ENCODE data around the gene DPH7.
"Not testable (repeated sequence)": the region's sequence is repeated elsewhere in the genome, so short reads cannot be mapped to it uniquely, and the experiment has no call there.

The DPH7 gene

DNA sequence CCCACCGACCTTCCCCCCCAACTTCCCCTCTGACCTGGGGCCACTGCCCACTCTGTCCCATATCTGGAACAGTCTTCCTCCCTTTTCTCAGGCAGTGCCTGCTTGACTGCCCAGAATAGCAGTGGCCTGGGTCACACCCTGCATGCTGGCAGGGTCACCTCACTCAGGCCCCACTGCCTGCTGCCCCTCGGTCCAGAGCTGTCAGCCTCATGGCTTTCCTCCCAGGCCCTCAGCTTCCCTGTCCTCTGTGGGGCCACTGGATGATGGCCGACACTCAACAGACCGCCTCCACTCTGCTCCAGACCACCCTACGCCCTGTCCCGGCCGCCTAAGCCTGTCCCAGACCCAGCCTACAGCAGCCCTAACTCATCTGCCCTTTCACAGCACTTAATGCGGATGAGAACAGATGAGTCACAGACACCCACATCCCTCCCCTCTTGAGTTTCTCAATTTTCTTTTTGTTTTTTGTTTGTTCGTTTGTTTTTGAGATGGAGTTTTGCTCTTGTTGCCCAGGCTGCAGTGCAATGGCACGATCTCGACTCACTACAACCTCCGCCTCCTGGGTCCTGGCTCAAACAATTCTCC is 34.5 kb downstream of the DPH7 start:
- DNase-seq = no peak

GRCh38 chr9:137543237-137543963 is 35.3 kb downstream of the DPH7 start:
- DNase-seq = no peak

DNA sequence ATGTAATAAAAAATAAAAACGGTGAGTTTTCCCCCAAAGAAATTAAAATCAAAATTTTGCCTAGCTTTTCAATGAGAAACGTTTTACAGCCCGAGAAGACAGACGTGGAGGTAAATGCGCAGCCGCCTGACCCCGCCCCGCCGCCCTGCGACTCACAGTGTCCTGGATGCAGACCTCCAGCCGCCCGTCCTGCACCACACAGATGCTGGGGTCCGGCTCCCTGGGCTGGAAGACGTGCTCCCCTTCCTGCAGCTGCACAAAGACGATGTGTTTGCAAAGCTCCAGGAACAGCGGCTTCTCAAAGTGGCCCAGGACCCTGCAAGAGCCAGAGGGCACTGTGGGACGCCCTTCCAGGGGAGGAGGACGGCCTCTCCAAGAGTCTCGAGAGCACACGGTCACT is 36.2 kb downstream of the DPH7 start:
- DNase-seq = no peak

DNA sequence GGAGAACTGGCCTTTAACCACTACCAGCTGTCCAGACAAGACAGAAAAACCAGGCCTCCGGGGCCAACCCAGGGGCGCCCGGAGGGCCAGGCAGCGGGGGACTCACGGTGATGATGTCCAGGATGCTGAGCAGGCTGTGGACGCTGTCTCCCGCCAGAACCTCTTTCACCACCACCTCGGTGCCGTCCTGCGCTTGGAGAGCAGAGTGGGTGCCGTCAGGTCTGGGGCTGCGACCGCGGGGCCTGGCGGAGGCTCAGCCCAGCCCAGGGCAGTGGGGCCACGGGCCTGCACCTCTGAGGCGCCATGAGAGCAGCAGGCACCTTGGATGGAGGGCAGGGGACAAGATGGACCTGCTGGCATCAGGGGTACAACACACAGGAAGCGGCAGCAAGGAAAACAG is 38.2 kb downstream of the DPH7 start:
- no peak for DNase-seq

DNA sequence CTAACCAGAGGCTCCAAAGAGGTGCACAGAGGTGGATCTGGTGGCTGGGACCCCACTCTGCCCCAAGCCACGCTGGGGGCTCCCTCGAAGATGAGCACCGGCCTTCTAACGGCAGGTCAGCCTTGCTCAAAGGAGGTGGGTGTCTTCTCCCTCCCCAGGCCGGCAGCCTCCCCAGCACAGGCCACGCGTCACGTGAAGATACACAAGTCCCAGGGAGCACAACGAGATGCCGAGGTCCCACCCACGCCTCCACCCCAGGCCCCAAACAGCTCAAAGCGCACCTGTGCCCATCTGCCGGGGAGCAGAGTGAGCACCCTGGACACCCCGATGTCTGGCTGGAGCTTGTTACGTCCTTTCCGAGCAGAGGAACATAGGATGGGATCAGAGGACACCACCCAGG is 40.7 kb downstream of the DPH7 start:
- no peak for DNase-seq

- not testable (repeated sequence) for DNase-seq
Observed at GRCh38 chr9:137536594-137537131, 42.1 kb downstream of the DPH7 start.

DNA sequence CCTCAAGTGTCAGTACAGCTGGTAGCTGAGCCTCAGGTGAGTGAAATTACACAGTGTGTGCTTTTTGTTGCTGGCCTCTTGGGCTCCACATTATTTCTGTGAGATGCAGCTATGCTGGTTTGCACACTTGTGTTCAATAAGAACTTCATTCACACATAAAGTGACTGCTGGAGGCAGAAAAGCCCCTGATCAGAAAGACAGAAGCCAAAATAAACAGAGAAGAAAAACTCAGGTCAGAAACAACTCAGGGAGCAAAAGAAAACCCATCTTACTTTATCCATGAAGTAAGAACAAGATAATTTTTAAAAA is 43.7 kb downstream of the DPH7 start:
- no peak for DNase-seq

- no peak for DNase-seq
Observed at GRCh38 chr9:137534256-137535119, 44.2 kb downstream of the DPH7 start.

DNA sequence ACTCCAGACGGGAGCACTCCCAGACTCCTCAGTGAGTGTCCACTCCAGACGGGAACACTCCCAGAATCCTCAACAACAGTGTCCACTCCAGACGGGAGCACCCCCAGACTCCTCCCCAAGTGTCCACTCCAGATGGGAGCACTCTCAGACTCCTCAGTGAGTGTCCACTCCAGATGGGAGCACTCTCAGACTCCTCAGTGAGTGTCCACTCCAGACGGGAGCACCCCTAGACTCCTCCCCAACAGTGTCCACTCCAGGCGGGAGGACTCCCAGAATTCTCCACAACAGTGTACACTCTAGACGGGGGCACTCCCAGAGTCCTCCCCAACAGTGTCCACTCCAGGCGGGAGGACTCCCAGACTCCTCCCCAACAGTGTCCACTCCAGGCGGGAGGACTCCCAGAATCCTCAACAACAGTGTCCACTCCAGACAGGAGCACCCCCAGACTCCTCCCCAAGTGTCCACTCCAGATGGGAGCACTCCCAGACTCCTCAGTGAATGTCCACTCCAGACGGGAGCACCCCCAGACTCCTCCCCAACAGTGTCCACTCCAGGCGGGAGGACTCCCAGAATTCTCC is 45.7 kb downstream of the DPH7 start:
- not testable (repeated sequence) for DNase-seq

GRCh38 chr9:137531099-137531765 is 47.5 kb downstream of the DPH7 start:
- no peak for DNase-seq

GRCh38 chr9:137530331-137530730 is 48.4 kb downstream of the DPH7 start:
- no peak for DNase-seq

DNA sequence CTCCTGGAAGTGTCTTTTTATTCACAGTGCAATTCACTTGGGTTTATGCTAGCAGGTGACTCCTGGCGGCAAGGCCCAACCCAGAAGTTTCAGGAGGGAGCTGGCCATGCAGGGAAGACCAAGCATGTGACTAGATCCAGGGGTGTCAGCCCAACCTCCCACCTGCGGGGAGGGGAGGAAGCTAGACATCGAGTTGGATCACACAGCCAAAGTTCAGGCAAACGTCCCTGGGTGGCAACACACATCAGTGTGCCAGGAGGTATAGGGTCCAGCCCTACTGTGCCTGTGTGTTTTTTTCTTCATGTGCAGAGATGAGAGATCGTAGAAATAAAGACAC is 53.8 kb downstream of the DPH7 start:
- DNase-seq = no peak

DNA sequence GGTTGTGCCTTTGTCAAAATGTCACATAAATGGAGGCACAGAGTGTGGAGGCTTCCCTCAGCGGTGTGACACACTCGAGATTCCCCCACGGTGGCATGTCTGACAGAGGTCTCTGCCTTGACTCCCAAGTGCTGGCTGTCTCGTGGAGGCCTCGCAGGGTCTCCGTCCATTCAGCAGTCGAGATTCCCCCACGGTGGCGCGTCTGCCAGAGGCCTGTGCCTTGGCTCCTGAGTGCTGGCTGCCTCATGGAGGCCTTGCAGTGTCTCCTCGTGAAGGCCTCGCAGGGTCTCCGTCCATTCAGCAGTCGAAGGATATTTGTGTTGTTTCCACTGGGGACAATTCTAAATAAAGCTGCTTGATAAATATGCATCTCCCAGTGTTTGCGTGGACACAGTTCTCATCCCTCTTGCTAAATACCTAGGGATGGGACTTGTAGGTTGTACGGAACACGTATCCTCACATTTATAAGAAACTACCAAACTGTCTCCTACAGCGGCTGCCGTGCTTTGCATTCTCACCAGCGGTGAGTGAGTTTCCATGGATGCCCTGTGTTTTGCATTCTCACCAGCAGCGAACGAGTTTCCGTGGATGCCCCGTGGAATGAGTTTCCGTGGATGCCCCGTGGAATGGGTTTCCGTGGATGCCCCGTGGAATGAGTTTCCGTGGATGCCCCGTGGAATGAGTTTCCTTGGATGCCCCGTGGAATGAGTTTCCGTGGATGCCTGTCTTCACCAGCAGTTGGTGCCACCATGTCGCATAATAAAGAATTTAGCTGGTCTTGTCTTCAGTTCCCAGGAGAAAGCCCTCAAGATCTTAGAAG is 54.4 kb downstream of the DPH7 start:
- no peak for DNase-seq

DNA sequence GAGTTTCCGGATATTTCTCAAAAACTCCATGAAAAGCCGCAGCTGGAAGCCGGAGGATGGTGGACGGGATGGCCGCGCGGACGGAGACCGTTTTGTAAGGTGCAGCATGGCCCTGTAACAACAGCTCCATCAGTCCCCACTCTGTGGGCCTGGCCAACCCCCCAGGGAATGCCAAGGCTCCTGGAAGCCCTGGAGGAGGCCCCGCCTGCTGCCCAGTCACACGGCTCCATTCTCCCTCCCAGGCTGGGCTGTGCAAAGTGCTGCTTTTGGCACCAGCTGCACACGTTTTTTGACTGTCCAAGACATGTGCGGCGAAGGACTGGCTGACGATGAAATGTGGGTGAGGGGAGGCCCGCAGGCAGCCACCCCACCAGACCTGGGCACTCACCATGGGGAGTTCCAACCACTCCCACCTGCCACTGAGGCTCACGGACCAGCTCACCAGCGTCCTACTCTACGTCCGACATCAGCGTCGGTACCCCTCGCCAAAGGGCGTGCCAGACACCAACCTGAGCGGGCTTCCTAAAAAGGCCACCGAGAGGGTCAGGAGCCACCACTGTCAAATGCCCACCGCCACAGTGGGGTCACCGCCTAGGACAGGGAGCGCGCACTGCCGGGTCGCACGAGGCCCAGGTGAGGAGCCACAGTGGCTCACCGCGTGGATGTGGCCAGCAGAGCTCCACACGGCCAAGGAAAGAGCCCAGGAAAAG is 55.8 kb downstream of the DPH7 start:
- no peak for DNase-seq

DNA sequence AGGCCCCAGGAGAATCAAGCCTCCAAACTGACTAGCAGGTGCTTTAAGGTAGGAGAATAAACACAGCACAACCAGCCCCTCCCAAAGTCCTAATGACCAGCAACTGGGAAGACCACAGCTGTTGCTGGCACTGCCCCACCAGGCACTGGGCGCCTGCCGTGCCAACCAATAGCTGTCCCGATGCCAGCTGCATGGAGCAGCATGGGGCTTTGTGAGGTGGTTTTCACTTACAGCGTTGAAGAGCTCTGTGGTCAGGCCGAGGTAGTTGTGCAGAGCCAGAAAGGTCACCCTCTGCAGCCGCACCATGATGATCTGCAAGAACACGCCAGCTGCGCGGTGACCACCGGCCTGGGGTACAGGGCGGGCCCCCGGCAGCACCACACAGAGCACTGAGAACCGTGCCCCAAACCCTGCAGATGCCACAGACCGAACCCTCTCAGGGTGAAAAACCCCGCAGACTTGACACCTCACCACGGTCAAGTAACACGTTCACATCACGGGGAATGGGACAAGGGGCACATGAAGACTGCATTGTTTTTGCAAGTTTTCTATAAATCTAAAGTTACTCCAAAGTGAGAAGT is 57.2 kb downstream of the DPH7 start:
- no peak for DNase-seq

DNA sequence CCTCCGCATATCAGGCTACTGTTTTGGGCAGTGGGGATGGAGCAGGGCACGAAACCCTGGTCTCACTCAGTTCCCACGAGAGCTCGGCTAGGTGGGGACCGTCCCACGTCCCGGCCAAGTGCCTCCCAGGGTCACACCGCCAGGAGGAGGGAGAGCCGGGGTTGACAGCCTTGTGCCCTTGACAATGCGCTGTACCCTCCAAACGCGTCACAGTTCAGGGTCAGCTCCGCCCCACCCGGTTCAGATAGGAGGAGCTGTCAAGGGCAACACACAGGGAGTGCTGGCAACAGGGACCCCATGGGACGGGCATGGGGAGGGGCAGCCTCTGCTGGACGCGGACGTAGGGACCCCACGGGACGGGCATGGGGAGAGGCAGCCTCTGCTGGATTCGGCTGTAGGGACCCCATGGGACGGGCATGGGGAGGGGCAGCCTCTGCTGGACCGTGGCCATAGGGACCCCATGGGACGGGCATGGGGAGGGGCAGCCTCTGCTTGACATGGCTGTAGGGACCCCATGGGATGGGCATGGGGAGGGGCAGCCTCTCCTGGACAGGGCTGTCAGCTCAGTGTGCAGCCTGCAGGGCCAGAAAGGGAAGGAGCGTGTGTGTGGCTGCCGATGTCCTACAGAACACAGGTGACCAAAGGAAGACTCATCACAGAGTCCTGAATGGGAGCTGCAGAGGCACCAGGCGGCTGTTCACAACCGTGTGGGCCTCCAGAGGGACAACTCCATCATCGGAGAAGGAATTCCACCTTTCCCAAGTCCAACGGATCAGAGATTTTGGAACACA is 57.9 kb downstream of the DPH7 start:
- no peak for DNase-seq

GRCh38 chr9:137519553-137519952 is 59.2 kb downstream of the DPH7 start:
- DNase-seq = no peak

GRCh38 chr9:137518661-137519459 is 59.9 kb downstream of the DPH7 start:
- DNase-seq = not testable (repeated sequence)

Data from stimulated activated CD4-positive, alpha-beta T cell treated with anti-CD3 and anti-CD28 coated beads, Interleukin-4, amount 100 ng/mL, for 1 hour (primary cell).